Activated T-cell treated with anti-CD3 and anti-CD28 coated beads for 4 hours (primary cell): ENCODE results near the gene SSR1.
"Not testable (repeated sequence)": the region's sequence is repeated elsewhere in the genome, so short reads cannot be mapped to it uniquely, and the experiment has no call there.

Experiments
- DNase-seq: peaks from one replicate; pipeline ENCODE4 v3.0.0-alpha.2; 2020

The SSR1 gene

GRCh38 chr6:7312616-7313504 is at the start of gene SSR1:
SSR1 (minus strand) TSS chr6:7313199; CDS start chr6:7313120, 79 bp downstream.
- DNase-seq: peak; percentile 84

- DNase-seq: not testable (repeated sequence)
Measured at GRCh38 chr6:7351916-7352315, 38.9 kb upstream of the SSR1 start.

GRCh38 chr6:7350591-7350990 is 37.6 kb upstream of the SSR1 start:
- not testable (repeated sequence) for DNase-seq

GRCh38 chr6:7347551-7347997 is 34.6 kb upstream of the SSR1 start:
- DNase-seq: not testable (repeated sequence)

- DNase-seq: not testable (repeated sequence)
Measured at GRCh38 chr6:7344773-7345450, 31.9 kb upstream of the SSR1 start.

- no peak for DNase-seq
Measured at GRCh38 chr6:7343546-7344475, 30.8 kb upstream of the SSR1 start.

GRCh38 chr6:7341989-7342742 is 29.2 kb upstream of the SSR1 start:
- no peak for DNase-seq

- no peak for DNase-seq
Measured at GRCh38 chr6:7341271-7341670, 28.3 kb upstream of the SSR1 start.

- not testable (repeated sequence) for DNase-seq
Measured at GRCh38 chr6:7339007-7339732, 26.2 kb upstream of the SSR1 start.

GRCh38 chr6:7338031-7338430 is 25.0 kb upstream of the SSR1 start:
- DNase-seq: no peak

- DNase-seq: no peak
Measured at GRCh38 chr6:7335519-7335918, 22.5 kb upstream of the SSR1 start.

GRCh38 chr6:7334685-7335084 is 21.7 kb upstream of the SSR1 start:
- DNase-seq: no peak

- DNase-seq: no peak
Measured at GRCh38 chr6:7332090-7332745, 19.2 kb upstream of the SSR1 start.

- DNase-seq: no peak
Measured at GRCh38 chr6:7331452-7331851, 18.5 kb upstream of the SSR1 start.

- DNase-seq: no peak
Measured at GRCh38 chr6:7328243-7328642, 15.2 kb upstream of the SSR1 start.

- no peak for DNase-seq
Measured at GRCh38 chr6:7325750-7326149, 12.8 kb upstream of the SSR1 start.

GRCh38 chr6:7324520-7324919 is 11.5 kb upstream of the SSR1 start:
- no peak for DNase-seq

GRCh38 chr6:7323074-7323473 is 10.1 kb upstream of the SSR1 start:
- no peak for DNase-seq

GRCh38 chr6:7321866-7322265 is 8.9 kb upstream of the SSR1 start:
- DNase-seq: not testable (repeated sequence)

- DNase-seq: not testable (repeated sequence)
Measured at GRCh38 chr6:7319406-7319805, 6.4 kb upstream of the SSR1 start.

GRCh38 chr6:7317538-7317937 is 4.5 kb upstream of the SSR1 start:
- no peak for DNase-seq
